Measurements from ENCODE around the gene TNP1.

DNA sequence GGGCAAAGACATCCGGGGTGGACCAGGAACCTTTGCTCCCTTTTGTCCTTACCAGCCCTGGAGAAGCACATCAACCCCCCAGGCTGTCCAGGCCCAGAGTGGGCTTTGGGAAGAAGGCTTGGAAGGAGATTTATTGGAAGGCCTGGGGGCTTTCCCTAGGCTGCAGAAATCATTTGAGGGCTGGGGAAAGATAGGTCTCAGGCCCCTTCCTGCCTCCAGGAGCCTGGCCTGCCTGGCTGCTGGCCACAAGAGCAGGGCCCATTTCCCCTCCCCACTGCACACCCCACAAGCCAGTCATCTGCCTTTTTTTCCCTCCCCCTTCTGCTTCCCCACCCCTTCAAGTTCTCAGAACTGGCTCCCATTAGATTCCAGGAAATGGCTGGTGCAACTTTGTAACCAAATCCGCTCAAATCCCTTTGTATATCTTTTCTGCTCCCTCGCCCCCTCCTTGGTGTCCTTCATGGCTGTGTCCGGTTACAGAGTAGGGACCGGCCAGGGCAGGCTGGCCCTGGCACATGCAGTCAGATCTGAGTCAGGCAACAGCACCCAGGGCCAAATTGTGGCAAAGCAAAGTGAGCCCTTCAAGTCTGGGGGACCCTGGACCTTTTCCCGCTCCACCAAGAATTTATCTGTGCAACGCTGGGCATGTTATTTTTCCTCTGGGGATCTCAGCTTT lies 20.8 kb upstream of the TNP1 start:
- TF ChIP-seq POLR2AphosphoS5 (IDR thresholded peaks at IDR 0.05; ENCODE audit: low read depth, low read length) (no peak), POLR2A (IDR thresholded peaks at IDR 0.05; ENCODE audit: low read depth, low read length) (no peak), TAF1 (IDR thresholded peaks at IDR 0.05; ENCODE audit: low read depth, low read length) (no peak), SPI1 (IDR thresholded peaks at IDR 0.05; ENCODE audit: low read depth, low read length) (no peak), PAX5 (IDR thresholded peaks at IDR 0.05; ENCODE audit: insufficient read depth, low read length, severe bottlenecking) (no peak)
